GM21367 (cell line): ENCODE measurements around the gene DNM3.

Source experiments
- ATAC-seq: cut with Tn5 transposase; IDR thresholded peaks from one replicate; pipeline ENCODE4 v1.9.1; 2021; ENCODE audit not compliant: unreplicated experiment

The DNM3 gene

DNA sequence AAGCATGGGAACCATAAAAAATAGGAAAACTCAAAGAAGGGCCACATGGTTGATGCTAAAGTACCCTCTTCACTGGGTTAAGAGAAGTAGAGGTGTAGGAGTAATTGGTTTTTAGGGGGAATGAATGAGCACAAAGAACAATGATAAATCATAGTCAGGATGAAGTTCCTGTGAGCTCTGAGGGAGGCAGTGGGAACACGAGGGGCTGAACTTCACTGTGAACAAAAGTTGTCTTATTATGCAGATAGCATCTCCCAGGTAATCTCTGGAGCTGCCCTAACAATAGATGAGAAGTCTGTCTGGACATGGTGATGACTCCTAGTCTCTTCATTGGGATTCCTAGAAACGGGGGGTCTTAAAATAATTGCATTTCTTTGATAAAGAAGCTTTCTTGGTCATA lies 127.9 kb downstream of the DNM3 start:
- no peak for ATAC-seq

DNA sequence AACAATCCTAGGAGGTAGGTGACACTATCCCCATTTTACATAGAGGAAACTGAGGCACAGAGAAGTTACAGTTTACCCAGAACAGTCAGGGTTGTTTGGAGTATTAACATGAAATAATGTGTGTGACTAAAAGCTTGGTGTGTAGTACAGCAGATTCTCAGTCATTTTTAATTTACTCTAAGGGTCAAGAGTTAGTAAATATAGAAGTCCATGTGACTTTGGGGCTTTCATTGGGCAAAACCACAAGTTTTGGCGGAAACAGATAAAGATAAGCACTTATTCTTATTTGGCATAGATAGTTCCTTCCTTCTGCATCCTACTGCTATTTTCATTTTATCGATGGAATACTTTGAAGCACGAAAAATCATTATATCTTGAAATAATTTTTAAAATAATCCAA lies 128.5 kb downstream of the DNM3 start:
- no peak for ATAC-seq

DNA sequence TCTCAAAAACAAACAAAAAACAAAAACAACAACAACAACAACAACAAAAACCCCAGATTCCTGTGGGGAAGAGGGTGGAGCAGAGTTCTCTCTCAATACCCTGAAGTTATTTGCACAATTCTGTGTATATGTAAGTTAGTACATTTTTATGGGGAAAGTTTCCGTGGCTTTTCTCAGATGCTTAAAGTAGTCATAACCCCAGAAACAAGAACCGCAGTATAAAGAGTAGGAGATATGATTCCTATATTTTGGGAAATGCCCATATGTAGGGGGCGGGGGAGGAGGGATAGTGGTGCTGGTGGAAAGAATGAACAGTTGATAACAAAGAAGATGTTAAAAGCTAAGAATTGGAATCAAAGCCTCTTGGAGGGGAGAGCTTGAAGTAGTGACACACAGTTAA lies 131.5 kb downstream of the DNM3 start:
- no peak for ATAC-seq

DNA sequence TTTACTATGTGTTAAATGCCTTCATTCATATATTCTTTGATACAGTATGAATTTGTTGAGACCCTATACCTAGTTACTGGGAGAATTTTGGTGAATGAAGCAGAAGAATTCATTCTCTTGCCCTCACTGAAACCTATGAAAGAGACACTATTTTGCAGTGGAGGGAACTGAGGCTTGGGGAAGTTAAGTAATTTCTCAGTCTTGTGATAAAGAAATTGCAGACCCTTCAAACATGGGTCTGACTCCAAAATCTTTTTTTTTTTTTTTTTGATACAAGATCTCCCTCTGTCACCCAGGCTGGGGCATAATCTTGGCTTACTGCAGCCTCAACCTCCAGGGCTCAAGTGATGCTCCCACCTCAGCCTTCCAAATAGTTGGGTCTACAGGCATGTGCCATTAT lies 132.1 kb downstream of the DNM3 start:
- ATAC-seq, result no peak

DNA sequence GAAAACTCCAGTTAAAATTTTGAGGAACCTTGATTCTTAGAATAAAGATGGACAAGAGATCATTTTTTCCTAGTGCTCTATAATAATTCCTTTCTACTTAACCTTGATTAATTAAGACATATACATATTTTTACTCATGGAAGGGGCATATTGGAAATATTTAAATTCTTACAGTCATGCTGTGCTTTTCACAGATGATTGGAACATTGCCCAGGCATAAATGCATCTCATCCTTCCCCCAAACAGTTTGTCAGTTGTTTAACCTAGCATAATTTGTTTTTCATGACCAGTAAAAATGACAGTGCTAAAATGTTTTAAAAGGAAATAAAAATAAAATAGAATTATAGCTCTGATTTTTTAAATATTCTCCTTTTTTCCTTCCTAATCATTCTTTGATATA lies 140.0 kb downstream of the DNM3 start:
- ATAC-seq, result no peak

DNA sequence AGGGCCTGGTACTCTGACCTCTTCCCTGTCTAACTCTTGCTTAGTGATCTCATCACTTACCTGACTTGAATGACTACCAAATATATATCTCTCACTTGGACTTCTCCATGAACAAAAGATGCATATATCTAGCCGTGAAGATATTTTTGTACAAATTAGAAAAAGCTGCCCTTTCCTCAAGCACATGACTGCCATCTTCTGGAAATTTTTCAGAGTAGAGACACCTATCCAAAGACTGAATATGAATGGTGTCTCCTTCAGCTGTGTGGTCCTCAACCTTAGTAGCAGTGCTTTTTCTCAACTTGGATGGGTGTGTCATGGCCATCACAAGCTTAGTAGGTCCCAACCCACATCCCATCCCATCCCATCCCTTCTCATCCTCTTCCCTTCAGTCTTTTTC lies 142.3 kb downstream of the DNM3 start:
- no peak for ATAC-seq

DNA sequence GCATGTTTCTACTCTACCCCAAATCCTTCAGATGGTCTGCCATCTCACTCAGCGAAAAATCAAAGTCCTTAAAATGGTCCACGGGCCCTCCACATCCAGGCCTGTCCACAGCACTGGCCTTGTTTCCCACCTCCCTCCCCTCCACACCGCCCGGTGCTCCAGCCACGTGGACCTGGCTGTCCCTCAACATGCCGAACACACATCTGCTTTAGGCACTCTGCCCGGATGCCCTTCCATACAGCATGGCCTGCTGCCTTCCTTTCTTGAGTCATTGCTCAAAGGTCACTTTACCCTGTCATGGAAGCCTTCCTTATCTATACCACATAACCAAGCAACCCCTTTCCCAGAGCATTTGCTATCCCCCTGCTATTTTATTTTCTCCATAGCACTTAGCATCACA lies 143.0 kb downstream of the DNM3 start:
- ATAC-seq, result no peak

DNA sequence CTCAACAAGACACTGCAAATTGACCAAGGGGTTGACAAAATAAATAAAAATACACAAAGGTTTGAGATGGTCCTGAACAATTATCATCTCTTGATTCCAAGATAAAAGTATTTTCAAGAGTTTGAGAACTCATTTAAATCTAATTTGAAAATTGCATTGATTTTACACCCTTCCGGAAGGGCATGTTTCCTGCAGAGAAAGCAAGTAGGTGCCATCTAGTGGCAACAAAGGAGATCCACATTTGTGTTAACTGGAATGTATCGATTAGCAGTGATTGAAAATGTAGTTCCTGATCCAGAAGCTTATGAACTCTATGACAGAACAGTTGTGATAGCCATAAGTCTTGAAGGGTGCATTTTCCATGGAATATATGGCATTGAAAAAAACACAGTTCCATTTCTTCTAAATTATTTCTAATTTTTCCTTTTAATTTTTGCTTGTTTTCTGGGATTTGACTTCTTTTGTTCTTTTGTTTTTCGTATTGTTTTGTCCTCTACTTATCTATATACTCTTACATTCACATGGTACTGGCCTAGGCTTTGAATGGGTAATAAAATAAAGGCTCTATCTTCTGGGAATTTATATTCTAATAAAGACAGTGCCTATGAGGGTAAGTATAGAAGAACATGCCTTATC lies 143.7 kb downstream of the DNM3 start:
- ATAC-seq, result no peak

DNA sequence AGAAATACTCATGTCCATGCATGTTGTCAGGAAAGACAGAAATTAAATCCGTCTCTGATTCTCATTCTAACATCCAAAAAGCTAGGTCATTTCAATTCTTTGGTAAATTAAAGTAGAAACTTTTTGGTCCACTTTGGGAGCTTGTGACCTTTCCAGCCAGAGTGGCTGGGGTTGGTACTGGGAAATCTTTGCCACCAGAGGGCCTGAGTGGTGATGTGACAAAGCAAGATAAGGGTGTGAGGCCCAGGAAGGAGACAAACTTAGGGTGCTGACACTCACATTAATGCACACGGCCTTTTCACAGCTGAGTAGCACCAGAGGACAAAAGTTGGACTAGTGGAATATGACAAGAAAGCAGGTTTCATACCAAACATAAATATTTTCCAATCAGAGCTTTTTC lies 144.3 kb downstream of the DNM3 start:
- no peak for ATAC-seq

DNA sequence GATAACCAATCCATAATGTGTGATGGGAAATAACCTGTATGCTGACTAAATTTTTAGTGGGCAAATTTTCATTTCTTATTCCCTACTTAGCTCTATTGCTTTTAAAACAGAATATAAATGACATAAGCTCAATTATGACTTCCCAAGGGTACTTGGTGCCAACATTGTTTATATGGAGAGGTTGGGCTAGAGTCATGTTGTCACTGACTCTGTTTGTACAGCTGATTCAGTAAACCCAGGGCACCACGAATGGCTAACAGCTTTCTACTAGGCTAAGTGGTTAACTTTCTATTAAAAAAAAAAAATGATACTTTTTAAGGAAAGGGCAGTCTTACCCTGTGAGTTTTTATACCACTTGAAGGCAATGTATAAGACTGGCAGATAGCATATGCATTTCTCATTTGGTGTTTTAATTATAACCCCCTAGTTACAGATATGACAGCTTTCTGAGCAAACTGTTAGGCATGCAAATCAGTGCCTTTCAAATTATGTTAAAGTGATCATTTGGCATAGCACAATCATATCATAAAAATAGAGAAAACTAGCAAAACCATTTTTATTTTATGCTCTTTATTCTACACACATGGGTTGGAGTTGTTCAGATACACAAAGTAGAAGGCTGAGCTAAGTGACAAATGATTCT lies 147.1 kb downstream of the DNM3 start:
- no peak for ATAC-seq

DNA sequence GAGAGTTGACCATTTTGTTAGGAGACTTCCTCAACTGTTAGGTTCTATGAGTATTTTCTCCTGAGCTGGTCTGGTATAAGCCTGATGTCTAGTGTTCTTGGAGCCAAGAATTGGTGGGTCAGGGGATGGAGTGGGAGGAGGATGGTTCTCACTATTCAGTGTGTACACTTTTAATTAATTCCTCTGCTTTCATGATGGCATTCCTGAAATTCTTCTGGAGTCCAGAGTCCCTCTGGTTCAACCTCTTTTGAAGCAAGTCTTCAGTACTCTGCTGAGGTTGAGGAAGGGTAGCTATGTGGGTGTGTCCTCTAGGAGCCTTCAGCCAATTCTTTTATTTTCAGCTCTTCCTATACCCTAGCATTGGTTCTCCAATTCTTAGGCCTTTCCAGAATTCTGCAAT lies 149.1 kb downstream of the DNM3 start:
- no peak for ATAC-seq

DNA sequence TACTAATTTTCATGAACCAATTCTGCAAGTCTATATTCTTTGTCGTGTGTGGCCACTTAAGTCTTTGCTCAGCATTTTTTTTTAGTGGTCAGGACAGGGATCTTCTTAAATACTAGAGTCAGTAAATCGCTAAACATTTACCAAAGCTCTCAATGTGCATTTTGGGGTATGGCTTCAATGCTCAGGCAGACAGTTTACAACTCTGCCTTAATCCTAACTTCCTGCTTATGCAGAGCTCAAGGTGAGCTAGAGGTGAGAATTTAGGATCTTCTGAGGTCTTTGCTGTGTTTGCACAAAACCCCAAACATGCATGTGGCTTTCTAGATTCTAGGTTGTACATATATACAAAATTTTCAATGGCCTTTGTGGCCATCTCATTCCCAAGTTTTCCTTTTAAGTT lies 153.0 kb downstream of the DNM3 start:
- no peak for ATAC-seq

DNA sequence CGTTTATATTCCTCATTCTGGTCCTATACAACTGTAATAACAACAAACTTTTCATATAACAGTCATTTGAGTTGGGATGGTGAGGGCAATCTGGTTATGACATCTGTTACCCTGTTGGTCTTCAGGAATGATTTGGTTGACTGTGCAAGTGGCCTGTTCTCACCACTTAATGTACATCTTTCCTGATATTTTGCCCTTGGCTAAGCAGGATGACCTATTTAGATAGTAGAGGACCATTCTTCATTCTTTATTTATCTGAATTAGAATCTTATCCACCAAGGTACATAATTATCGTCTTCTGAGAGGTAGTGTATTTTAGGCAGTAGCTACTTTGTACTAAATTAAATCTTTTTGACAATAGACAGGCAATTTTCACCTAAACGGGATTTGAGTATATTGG lies 154.3 kb downstream of the DNM3 start:
- ATAC-seq, result no peak

DNA sequence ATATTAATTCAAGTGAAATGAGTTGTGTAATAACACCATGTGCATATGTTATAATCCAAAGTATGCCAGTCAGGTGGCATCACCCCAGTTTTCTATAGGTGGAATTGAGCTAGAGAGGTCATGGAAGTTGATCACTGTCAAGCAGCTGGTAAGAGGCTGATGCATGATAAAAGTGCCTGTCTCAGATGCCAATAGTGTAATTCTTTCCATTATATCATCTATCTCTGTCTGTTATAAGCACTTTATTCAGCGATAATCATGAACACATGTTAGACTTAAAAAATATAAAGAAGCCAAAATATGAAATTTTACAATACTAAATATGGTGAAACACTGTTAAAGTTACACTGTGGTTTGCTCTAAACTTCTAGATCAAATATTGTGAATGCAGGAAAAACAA lies 156.6 kb downstream of the DNM3 start:
- ATAC-seq, result no peak

DNA sequence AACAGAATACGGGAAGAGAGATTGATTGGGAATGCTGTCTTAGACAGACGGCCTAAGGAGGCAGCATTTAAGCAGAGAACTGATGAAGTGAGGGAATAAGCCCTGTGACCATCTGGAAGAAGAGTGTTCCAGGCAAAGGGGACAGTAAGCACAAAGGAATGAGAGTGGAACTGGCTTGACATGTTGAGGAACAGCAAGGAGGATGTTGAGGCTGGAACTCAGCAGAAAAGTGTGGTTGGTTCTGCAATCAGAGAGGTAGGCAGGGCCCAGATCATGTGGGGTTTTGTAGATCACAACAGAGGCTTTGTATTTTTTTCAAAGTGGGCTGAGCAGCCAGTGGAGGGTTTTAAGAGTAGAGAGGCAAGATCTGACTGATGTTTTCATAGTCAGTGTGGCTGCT lies 157.4 kb downstream of the DNM3 start:
- ATAC-seq, result no peak

DNA sequence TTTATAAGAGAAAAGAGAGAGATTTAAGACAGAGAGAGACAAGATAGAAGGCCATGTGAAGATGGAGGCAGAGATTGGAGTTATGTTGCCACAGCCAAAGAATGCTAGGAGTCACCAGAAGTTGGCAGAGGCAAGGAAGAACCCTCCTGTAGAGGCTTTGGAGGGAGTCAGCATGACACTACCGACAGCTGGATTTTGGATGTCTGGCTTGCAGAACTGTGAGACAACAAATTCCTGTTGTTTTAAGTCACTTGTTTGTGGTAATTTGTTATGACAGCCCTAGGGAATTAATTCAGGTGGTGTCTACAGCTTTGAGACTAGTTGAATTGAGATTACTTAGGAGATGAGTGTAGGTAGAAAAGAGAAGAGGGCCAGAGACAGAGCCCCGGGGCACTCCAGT lies 158.5 kb downstream of the DNM3 start:
- no peak for ATAC-seq

DNA sequence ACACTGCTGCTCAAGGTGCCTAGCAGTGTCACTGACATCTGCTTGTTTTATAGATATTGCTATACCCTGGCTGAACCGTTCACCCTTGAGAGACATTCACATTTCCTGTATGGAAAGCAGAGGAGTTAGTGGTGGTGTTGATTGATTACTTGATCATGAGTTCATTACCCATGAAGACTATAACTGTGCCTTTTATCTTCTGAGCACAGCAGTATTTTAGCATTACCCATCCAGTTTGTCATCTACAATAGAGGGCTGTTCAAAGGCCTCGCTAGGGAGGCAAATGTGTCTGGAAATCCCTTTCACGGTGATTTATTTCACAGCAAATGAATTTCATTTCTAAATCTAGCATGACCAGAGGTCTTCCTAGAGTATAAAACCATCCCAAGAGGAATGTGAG lies 160.0 kb downstream of the DNM3 start:
- no peak for ATAC-seq

DNA sequence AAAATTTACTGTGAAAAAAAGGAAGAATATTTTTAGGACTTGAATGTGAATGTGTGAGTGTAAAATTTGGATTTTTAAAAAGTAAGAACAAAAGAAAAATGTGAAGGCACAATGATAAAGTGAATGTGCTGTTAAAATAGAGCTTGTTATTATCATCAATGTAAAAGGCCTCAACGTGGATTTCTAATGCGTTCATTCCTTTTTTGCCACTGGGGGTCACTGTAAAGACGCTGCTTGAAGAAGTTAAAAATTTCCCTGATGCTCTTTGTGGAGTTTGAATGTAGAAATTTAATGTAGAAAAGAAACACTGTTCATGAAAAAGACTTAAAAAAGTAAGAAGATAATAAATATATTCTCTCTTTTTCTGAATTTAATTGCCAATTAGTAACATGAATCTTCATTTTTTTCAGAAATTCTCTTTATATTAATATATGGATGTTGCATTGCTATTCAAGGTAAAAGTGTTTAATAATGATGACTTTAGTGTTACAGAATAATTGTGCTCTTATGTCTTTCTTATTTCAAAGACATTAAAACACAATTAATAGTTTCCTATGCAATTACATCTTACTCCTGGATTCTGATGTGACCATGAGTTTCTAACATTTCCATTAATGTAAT lies 161.5 kb downstream of the DNM3 start:
- no peak for ATAC-seq

DNA sequence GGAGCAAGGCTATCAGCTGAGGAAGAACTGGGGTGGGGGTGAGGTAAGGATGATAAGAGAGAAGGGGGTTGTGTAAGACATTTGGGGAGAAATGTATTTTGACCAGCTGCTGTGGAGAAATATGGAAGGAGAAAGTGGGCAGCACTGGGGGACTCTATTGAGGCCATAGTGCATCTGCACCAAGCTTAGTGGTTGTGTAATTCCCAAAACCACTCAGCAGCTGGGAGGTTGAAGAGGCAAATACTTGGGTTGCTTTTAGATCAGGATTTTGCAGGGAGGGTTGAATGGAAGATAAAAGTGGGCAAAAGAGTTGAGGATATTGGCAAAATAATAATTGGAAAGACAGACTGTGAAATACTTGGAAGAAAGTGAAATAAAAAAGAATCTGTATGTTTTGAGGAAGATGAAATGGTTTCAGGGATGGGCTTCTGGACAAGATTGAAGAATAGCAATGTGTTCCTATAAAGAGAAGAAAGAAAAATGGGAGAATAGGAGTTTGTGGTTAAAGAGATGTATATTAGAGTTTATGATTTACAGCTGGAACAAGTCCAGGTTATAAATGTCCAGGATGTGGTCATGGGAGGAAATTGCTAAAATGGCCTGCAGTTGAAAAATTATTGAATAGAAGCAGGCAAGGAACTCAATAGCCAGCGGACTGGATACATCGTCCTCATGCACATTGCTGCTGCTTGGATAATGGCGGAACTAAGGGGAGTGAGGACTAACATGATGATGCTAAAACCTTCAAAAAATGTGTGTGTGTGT lies 162.7 kb downstream of the DNM3 start:
- no peak for ATAC-seq

DNA sequence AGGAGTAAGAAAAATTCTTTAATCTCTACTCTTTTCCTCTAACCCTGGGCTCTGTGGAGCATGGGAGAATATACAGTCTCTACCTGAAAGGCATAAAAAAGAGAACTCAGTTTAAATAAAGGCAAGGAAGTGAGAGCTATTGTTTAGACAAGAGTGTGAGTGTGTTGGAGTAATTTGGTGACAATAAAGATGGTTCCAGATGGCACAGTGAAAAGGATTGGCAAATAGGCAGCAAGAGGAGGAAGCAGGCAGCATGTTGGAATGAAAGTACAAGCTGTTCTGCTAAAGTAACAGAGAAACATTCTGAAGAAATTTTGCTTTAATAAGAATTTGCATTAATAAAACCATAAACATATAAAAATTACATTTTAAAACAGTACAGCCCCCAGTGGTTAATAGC lies 163.4 kb downstream of the DNM3 start:
- ATAC-seq, result no peak

DNA sequence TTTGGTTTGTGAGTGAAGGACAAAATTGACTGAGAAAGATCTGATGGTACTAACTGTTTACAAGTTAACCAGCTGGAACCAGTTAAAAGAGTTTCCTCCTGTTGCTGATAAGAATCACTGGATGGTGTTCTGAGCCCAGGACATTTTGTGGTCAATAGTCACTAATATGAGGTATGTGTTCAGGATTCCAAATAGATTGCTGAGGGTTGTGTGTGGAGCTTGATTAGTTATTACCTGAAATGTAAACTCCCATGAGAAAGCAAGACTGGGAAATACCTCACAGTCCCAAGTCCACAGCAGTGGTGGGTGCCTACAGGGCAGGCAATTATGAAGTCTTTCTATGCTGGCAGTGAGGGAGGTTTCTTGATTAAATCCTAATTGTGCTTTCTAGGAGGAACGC lies 164.6 kb downstream of the DNM3 start:
- ATAC-seq, result no peak

DNA sequence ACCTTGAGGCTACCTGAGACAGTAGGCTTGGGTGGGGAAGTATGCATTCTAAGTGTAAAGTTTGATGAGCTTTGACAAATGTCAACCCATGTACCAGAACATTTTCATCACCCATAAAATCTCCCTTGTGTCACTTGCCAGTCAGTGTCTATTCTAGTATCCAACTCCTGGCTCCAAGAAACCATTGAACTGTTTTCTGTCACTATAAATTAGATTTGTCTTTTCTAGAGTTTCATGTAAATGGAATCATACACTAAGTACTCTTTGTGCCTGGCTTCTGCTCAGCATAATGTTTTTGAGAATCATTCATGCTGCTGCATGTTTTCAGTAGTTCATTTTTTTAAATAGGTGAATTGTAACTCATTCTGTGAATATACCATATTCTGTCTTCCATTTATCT lies 165.4 kb downstream of the DNM3 start:
- ATAC-seq, result no peak
